GM23338 (cell line): ENCODE data around the gene HIPK1. TPM values are rescaled to one million over a fixed set of nuclear protein-coding genes. Genes with fewer than 3 reads are reported as not detected.

ENCODE experiments used
- CREB1 ChIP-seq: fragments of 250-450 bp; sonication (Bioruptor Pico); IDR thresholded peaks from 2 replicates; pipeline ENCODE4 v1.5.0; 2020; ENCODE audit warnings: low read depth, mild to moderate bottlenecking, moderate library complexity
- ETS1 ChIP-seq: IDR thresholded peaks from 2 replicates; pipeline ENCODE4 v1.6.1; 2016; ENCODE audit warnings: antibody characterized with exemption
- EZH2 ChIP-seq: fragments of 200-600 bp; sonication (generic); IDR thresholded peaks from one replicate; pipeline ENCODE4 v1.8.0; 2017; ENCODE audit warnings: antibody characterized with exemption, mild to moderate bottlenecking, low read depth; ENCODE audit not compliant: unreplicated experiment
- POLR2AphosphoS5 ChIP-seq: IDR thresholded peaks from 2 replicates; pipeline ENCODE4 v1.6.1; 2016; ENCODE audit warnings: antibody characterized with exemption, low read depth
- ZNF462 ChIP-seq: fragments of 250-450 bp; sonication (Bioruptor Pico); IDR thresholded peaks from 2 replicates; pipeline ENCODE4 v1.5.0; 2020; ENCODE audit warnings: mild to moderate bottlenecking, moderate library complexity
- polyA plus RNA-seq: library from polyadenylated mRNA; unstranded; fragments of >200 nt; fragmentation: Nextera tagmentation; extraction: Ambion mirVana; gene quantifications from 2 replicates; pipeline ENCODE4 v1.2.1, GENCODE V29; 2016
- total RNA-seq: library from RNA; depleted of rRNA; stranded (reverse); fragments of >200 nt; shearing (Covaris generic); gene quantifications from 2 replicates; pipeline ENCODE4 v1.2.3, GENCODE V29; 2014
- TF ChIP-seq, protein P1 (sequence below): IDR thresholded peaks from one replicate; pipeline ENCODE4 v1.6.1; 2018; ENCODE audit warnings: antibody characterized with exemption; ENCODE audit not compliant: unreplicated experiment

The HIPK1 gene
- total and polyA plus RNA-seq, 2 experiments from 2014 or later = 14.3 to 47.5 TPM

- no peak for TF ChIP-seq ZNF462 (CRISPR knock-in tag)
- 0 out of 2 replicates have a peak, but pooled peaks have one; percentile 18 for TF ChIP-seq CREB1 (CRISPR knock-in tag)
- TF ChIP-seq EZH2 = no peak
- 0 out of 2 replicates have a peak, but pooled peaks have one; percentile 31 for TF ChIP-seq POLR2AphosphoS5
- TF ChIP-seq ETS1 = no peak; the same call in none of the 2 replicates
- TF ChIP-seq, protein P1, sequence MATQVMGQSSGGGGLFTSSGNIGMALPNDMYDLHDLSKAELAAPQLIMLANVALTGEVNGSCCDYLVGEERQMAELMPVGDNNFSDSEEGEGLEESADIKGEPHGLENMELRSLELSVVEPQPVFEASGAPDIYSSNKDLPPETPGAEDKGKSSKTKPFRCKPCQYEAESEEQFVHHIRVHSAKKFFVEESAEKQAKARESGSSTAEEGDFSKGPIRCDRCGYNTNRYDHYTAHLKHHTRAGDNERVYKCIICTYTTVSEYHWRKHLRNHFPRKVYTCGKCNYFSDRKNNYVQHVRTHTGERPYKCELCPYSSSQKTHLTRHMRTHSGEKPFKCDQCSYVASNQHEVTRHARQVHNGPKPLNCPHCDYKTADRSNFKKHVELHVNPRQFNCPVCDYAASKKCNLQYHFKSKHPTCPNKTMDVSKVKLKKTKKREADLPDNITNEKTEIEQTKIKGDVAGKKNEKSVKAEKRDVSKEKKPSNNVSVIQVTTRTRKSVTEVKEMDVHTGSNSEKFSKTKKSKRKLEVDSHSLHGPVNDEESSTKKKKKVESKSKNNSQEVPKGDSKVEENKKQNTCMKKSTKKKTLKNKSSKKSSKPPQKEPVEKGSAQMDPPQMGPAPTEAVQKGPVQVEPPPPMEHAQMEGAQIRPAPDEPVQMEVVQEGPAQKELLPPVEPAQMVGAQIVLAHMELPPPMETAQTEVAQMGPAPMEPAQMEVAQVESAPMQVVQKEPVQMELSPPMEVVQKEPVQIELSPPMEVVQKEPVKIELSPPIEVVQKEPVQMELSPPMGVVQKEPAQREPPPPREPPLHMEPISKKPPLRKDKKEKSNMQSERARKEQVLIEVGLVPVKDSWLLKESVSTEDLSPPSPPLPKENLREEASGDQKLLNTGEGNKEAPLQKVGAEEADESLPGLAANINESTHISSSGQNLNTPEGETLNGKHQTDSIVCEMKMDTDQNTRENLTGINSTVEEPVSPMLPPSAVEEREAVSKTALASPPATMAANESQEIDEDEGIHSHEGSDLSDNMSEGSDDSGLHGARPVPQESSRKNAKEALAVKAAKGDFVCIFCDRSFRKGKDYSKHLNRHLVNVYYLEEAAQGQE = no peak
These were observed 50.0 kb downstream of the HIPK1 start, which contains the start of gene OLFML3 (continued) for GRCh38 chr1:113978863-113979702.
